Choroid plexus epithelial cell (primary cell): ENCODE results near the gene ARG2.
A peak's percentile ranks its signal among the peaks of the same experiment; 100 is the strongest.

Experiments used
- DNase-seq: peaks from one replicate; pipeline ENCODE4 v3.0.0-alpha.2; 2010; ENCODE audit warnings: low read depth
- H3K4me3 ChIP-seq: 2 replicates; pipeline ENCODE4 v1.5.1; 2011; ENCODE audit warnings: low read depth, mild to moderate bottlenecking, control low read depth, low read length, moderate library complexity
- CTCF ChIP-seq: conservative IDR thresholded peaks from 2 replicates; pipeline ENCODE4 v1.5.1; 2011; ENCODE audit warnings: low read depth, mild to moderate bottlenecking, control low read depth, inconsistent platforms, low read length, moderate library complexity

ARG2 gene

GRCh38 chr14:67574156-67574555 is 45.6 kb upstream of the ARG2 start:
- no peak for TF ChIP-seq CTCF
- H3K4me3 ChIP-seq = no peak overlapping the region
- no peak for DNase-seq

GRCh38 chr14:67574806-67575205 is 44.9 kb upstream of the ARG2 start:
- H3K4me3 ChIP-seq = no peak overlapping the region
- DNase-seq = no peak
- no peak for TF ChIP-seq CTCF

GRCh38 chr14:67575684-67576083 is 44.0 kb upstream of the ARG2 start:
- no peak overlapping the region for H3K4me3 ChIP-seq
- DNase-seq = peak; percentile 25
- no peak for TF ChIP-seq CTCF

GRCh38 chr14:67576216-67576955 is 43.3 kb upstream of the ARG2 start:
- DNase-seq = no peak
- H3K4me3 ChIP-seq = no peak overlapping the region
- TF ChIP-seq CTCF = no peak

GRCh38 chr14:67577181-67577808 is 42.4 kb upstream of the ARG2 start:
- no peak overlapping the region for H3K4me3 ChIP-seq
- no peak for TF ChIP-seq CTCF
- DNase-seq = no peak

- no peak overlapping the region for H3K4me3 ChIP-seq
- DNase-seq = no peak
- TF ChIP-seq CTCF = no peak
Measured at GRCh38 chr14:67577909-67578749, 41.6 kb upstream of the ARG2 start.
